ENCODE measurements around the gene OSBP2.

The OSBP2 gene

DNA sequence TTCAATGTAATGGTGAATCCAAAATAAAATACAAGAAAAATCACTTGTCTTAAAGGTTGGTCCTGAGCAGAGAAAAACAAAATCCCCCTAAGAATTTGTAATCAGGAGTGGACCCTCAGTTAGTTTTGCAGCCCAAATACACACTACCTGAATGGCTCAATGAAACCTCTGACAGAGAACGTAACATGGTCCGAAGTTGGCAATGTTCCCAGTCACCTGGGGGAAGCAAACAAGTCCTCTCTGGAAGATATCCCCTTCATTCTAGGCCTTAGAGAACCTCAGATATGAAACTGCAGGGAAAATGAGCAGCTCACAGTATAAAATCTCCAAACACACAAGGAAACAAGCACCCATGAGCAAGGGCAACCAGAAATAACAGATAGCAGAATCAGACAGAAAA is 215.7 kb downstream of the OSBP2 start:
- no peak for DNase-seq

DNA sequence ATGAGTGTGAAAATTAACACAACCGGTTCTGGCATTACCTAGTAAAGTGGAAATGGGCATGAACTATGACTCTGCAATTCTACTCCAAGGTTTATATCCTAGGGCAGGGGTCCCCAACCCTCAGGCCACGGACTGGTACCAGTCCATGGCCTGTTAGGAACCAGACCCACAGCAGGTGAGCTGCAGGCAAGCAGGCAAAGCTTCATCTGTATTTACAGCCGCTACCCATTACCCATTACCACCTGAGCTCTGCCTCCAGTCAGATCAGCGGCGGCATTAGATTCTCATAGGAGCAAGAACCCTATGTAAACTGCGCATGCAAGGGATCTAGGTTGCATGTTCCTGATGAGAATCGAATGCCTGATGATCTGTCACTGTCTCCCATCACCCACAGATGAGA is 224.1 kb downstream of the OSBP2 start:
- no peak for DNase-seq

GRCh38 chr22:30919973-30920372 is 225.3 kb downstream of the OSBP2 start:
- DNase-seq = no peak

- DNase-seq = peak; percentile 52
Observed at GRCh38 chr22:30920407-30920806, 225.7 kb downstream of the OSBP2 start.

DNA sequence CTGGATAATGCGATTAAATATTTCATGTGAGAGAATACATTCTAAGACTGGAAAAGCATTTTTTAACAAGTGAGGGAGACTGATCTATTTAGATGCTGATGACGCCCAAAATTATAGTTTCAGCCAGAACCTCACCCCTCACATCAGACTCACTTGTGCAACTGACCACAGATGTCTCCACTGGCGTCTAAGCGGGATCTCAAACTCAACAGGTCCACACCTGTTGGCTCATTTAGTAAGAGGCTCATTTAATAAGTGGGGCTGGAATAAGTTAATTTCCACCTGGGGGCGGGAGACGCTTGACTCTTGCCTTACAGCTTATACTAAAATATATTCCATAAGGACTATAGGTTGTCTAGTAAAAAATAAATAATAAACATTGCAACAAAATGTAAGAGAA is 226.4 kb downstream of the OSBP2 start:
- DNase-seq = peak; percentile 12

DNA sequence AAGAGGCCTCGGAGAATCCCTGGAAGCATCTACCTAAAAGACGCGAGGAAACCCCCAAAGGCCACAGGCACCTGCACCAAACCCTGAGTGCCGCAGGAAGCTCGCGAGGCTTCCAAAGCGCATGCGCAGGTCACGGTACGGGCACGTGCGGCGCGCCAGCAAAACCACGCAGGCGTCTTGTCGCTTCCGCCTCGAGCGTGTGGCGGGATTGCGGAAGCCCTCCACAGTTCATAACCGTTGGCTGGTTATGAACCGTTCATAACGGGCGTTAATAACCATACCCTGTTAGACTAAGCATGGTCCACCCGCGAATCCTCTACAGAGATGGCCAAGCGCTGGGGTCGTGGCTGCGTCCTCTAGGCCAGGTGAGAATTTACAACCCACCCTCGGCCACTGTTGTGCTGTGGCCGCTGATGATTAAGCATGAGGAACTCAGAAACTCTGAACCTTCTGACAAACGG is 227.5 kb downstream of the OSBP2 start:
- DNase-seq = peak; percentile 88

DNA sequence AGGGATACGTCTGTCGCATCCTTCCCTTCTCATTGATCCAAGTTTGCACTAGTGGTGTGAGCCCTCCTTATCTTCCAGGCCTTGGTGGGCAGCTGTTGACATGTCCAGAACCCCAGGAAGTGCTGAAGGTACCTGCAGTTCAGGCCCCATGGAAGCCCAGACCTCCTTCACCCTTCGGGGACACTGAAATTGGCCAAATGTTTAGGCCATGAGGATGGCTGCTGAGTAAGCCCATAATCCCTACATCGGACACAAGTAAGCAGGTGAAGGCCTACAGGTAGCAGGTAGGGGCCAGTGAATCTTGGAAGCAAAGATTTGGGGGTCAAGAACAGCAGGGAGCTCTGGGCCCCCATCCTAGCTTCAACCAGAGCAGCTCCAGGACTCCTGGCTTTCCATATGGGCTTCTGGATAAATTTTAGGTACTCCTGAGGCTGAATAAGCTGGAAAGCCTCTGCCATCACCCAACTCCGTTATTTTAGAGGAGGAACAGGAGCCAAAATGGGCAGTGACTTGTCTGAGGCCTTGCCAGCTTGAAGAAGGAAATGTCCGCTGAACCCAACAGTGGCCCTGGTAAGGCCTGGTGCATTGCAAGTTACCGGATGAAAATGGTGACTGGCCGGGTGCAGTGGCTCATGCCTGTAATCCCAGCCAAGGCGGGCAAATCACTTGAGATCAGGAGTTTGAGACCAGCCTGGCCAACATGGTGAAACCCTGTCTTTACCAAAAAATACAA is 228.7 kb downstream of the OSBP2 start:
- DNase-seq = no peak

- DNase-seq = no peak
Observed at GRCh38 chr22:30925667-30926066, 231.0 kb downstream of the OSBP2 start.

DNA sequence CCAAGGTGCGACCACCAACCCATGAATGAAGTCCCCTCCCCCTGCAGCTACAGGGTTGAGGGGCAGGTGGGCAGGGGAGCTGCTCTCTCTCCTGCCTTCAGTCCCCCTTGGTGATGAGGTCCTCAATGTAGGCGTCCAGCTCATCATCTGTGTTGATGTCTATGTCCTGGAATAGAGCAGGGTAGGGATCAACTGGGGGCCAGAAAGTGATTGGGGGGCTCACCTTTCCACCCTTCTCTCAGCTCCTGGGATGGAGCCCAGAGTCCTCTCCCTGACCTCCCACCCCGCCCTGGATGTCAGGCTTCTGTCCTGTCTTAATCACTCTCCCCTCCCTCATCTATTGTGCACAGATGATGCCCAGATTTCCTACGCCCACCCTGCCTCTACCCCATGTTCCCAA is 232.0 kb downstream of the OSBP2 start:
- no peak for DNase-seq

GRCh38 chr22:30927806-30928205 is 233.1 kb downstream of the OSBP2 start:
- DNase-seq = no peak

DNA sequence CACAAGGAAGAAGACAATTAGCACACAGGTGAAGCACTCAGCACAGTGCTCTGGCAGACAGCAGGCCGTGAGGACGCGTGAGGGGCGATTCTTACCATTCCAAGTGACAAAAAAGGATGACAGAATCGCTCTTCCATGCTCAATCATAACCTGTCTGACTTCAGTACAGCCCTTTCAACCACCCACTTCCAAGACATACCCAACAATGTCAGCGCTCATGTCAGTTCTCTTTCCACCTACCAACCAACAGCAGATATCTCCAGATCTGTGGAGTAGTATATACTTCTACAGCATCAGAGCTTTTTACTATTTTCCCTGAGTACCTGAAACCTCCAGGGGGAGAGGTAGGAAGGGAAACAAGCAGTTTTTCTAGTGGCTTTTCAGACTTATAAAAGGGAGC is 233.7 kb downstream of the OSBP2 start:
- no peak for DNase-seq

DNA sequence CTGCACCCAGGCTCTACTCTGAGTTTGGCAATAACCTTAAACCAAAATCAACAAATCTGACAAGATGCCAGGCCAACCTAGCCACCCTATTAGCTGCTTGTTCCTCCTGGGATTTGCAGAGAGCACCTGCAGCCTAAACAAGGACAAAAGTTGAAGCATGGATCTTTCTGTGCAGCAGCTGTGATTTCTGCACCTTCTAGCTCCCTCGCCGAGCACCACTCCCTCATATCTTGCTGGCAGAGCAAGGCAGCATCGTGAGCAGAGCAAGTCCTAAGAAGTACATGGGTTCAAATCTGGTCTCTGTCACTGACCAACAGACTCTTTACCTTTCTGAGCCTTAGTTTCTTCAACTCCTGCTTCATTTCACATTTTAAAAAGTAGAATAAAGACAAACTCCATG is 235.6 kb downstream of the OSBP2 start:
- no peak for DNase-seq

DNA sequence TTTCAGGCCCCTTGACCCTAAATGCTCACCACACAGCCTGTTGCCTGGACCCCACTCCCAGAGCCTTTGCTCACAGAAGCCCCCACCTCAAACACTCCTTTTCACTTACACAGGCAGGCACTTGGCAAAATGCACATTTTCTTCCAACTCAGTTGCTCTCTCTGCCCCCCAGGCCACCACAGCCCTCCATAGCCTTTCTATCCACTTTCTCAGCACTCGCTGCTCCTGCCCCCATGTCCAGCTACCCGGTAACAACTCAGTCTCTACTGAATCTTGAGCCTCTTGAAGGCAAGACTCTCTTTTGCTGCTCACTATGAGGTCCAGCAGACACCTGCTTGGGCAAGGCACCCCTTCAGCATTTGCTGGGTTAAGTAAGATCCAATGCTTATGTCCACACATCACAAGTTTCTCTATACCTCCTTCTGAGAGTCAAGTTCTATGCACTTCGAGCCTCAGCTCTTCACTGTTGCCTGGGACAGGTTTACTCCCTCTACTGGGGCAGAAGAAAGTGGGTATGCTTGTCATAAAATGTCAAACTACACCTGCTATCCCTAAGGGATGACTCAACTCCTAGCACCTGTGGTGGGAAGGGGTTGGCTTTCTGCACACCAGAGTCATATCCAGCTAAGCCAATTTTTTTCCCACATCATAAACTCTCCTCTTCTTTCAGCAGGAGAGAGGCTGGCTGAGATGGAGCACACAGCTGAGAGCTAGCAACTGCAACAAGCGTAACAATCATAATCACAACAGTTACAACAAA is 237.0 kb downstream of the OSBP2 start:
- no peak for DNase-seq

DNA sequence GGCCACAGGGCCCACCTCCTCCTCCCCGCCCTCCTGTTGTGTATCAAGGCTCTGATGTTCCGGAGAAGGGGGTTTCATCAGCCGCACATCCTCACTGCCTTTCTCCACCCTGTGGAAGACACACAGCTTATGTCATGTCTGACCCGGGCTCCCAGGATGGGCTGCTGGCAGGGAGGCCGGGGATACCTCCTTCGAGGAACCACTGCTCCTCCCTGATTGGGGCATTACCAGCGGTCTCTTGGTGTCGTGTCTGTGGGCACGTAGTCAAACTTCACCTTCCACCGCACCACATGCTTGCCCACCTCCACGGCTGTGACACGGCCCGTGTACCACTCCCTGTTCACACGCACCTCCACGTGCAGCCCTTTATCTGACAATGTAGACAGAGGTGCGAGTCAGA is 238.0 kb downstream of the OSBP2 start:
- DNase-seq = no peak

DNA sequence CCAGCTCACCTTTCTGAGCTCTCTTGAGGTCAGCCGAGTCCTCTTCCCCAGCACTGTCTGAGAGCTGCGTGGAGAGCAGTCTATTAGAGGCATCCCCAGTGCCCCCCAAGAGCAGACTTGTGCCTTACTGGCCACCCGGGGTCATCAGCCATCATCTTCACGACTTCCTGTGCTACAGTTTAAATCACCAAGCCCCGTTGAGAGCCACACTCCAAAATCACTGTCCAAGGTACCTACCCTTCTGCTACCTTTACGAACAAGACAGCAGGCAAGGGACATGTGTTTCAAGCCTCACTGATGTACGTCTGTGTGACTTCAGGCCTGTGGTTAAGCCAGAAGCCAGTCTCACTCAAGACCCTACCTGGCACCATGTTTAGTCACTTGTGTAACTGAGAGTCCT is 238.8 kb downstream of the OSBP2 start:
- DNase-seq = no peak

GRCh38 chr22:30934053-30934452 is 239.4 kb downstream of the OSBP2 start:
- DNase-seq = no peak

GRCh38 chr22:30940685-30941362 is 246.2 kb downstream of the OSBP2 start:
- DNase-seq = no peak

DNA sequence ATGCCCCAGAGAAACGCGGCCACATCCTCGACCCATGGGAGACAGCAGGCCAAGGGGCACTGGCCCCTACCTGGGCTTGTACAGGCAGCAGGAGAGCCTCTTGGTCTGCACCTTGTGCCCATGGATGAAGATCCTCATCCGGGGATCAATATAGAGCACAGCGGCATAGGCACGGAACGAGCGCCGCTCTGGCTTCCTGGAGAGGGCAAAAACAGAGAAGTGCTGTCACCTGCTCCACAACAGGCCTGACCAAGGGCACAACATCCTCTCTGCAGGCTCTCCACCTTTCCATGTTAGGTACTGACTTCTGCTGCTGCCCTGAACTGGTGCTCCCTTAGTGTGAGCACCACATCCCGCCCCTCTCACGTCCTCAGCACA is 246.7 kb downstream of the OSBP2 start:
- no peak for DNase-seq

DNA sequence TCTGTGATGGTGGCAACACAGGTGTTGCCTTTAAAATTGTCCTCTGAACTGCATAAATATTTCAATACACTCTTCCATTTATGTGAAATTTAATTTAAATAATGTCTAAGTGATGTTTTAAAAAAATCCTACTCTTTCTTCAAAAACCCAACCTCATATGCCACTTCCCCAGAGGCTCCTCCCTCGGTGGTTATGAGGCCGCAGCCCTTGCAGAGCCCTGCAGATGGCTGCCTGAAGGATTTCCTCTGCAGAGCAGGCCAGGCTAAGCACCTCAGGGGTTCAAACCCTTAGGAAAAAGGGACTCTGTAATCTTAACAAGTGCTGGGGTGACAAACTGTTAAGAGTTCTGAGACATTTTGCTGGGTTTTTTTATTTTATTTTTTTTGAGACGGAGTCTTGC is 248.7 kb downstream of the OSBP2 start:
- no peak for DNase-seq

DNA sequence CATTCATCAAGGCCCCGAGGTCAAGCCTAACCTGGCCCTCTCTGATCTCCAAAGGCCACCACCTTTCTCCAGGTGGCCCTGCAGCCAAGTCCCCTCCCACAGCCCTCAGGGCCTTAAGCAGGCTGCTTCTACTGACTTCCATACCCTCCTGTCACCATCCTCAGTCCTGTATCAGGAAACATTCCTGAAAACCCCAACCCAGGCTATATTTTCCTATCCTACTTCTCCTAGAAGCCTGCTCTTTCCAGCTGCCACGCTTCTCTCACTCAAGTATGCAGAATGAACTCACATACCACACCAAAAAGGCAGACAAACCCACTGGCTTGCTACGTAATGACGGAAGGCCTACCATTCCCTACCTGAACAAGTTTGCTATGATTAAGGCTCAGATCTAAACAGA is 250.3 kb downstream of the OSBP2 start:
- DNase-seq = no peak

DNA sequence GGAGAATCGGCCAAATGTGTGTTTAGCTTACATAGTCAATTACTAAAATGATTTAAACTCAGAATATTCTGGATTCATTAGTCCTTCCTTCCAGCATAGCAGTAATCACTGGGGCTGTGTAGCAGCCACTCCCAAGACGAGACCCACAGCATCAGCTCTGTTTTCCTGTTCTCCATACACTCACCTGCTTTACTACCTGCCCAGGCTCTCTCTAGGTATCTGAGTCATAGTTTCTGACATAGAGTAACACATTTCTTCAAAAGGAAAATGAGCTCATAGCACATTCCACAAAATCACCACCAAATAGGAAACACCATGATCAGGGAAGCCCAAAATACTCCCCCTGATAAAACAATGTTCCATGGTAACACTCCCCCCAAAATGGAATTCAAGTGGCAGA is 251.0 kb downstream of the OSBP2 start:
- DNase-seq = no peak

- DNase-seq = no peak
Observed at GRCh38 chr22:30946354-30946753, 251.7 kb downstream of the OSBP2 start.

GRCh38 chr22:30947173-30947815 is 252.6 kb downstream of the OSBP2 start:
- DNase-seq = no peak

Data from GF-D8 (cell line).